ENCODE measurements around the gene SYNC.

- no peak for TF ChIP-seq CTCF (IDR thresholded peaks at IDR 0.05; ENCODE audit: poor library complexity)
- TF ChIP-seq EZH2phosphoT487 (IDR thresholded peaks at IDR 0.05; ENCODE audit: low read depth, severe bottlenecking, unreplicated experiment), result no peak
Measured at GRCh38 chr1:32709476-32709875, 6.9 kb upstream of the SYNC start.
